Testis (tissue), 3 donors: ENCODE measurements around the gene TNS1. TPM values are rescaled to one million over a fixed set of nuclear protein-coding genes. Genes with fewer than 3 reads are reported as not detected.

Experiments used
- DNase-seq: peaks from one replicate; pipeline ENCODE4 v3.0.0-alpha.2; 2019
- H3K27ac ChIP-seq, 2 donors: fragments of 200-600 bp; sonication (generic); one replicate each; pipeline ENCODE4 v1.5.1; 2019
- H3K27me3 ChIP-seq: fragments of 200-600 bp; sonication (generic); one replicate; pipeline ENCODE4 v1.5.1; 2019
- H3K36me3 ChIP-seq: fragments of 200-600 bp; sonication (generic); one replicate; pipeline ENCODE4 v1.5.1; 2017; ENCODE audit warnings: low read depth; ENCODE audit errors: missing control alignments
- H3K4me1 ChIP-seq: fragments of 200-600 bp; sonication (generic); one replicate; pipeline ENCODE4 v1.5.1; 2019
- H3K4me3 ChIP-seq, 2 donors: fragments of 200-600 bp; sonication (generic); one replicate each; pipeline ENCODE4 v1.5.1; 2017 to 2019
- H3K9me3 ChIP-seq: fragments of 200-600 bp; sonication (generic); one replicate; pipeline ENCODE4 v1.5.1; 2017
- CTCF ChIP-seq, 3 experiments: fragments of 450-650 bp in 2 of 3; fragments of 200-600 bp in 1 of 3; sonication (generic) in 1 of 3; IDR thresholded peaks; one replicate each; pipeline ENCODE4 v1.5.1; 2016 to 2019; ENCODE audit warnings: antibody characterized with exemption in 3 of 3, mild to moderate bottlenecking in 2 of 3, moderate library complexity in 1 of 3
- POLR2A ChIP-seq: fragments of 450-650 bp; IDR thresholded peaks from one replicate; pipeline ENCODE4 v1.6.1; 2017; ENCODE audit warnings: antibody characterized with exemption, mild to moderate bottlenecking, moderate library complexity
- WGBS, 2 donors: methylation state at CpG; one replicate each; pipeline ENCODE4 v1.1.5; 2018; 5-methylcytosine and 5-hydroxymethylcytosine counted together
- intact Hi-C: fragments of 100-400 bp; cut with DNase I; formaldehyde crosslinking; loops from one replicate; pipeline ENCODE4 v1.15.1; 2023; ENCODE audit warnings: low total_unique reads
- polyA plus RNA-seq: library from polyadenylated mRNA; stranded (reverse); fragments of 350-450 nt; fragmentation: Illumina TruSeq; extraction: RNeasy Lipid Tissue Mini Kit (QIAGEN cat#74804); gene quantifications from one replicate; pipeline ENCODE4 v1.2.3, GENCODE V29; 2014; ENCODE audit warnings: low read depth, low replicate concordance; ENCODE audit not compliant: insufficient read depth
- total RNA-seq, 2 donors: library from RNA; depleted of rRNA; stranded (reverse); fragments of >200 nt; gene quantifications; one replicate each; pipeline ENCODE4 v1.2.3, GENCODE V29; 2016

Gene TNS1
- total and polyA plus RNA-seq, 3 donors from 2014 or later: 75.9 to 256 (median 227) TPM

GRCh38 chr2:217875138-217875537 is 127.7 kb downstream of the TNS1 start:
- Histone ChIP-seq H3K4me1 (peaks cover 38% of the 10 kb centered on the region), H3K9me3 (no peaks in the 10 kb centered on the region), H3K36me3 (no peaks in the 10 kb centered on the region), H3K4me3 (no peak overlapping the region), H3K27ac (no peak overlapping the region), H3K27me3 (no peaks in the 10 kb centered on the region)
- intact Hi-C loops: no loop called here
- DNase-seq: no peak
- no peak for TF ChIP-seq POLR2A
- no peak for TF ChIP-seq CTCF (IDR thresholded peaks at IDR 0.05)
- WGBS, 2 donors: 80 to 100% methylated on average over 1 of the region's 1 CpG

GRCh38 chr2:217873371-217873770 is 129.4 kb downstream of the TNS1 start:
- Histone ChIP-seq H3K27ac (no peak overlapping the region), H3K36me3 (no peaks in the 10 kb centered on the region), H3K9me3 (no peaks in the 10 kb centered on the region), H3K27me3 (no peaks in the 10 kb centered on the region), H3K4me3 (no peak overlapping the region), H3K4me1 (peaks cover 24% of the 10 kb centered on the region)
- no peak for DNase-seq
- intact Hi-C loops: no loop called here
- TF ChIP-seq CTCF (IDR thresholded peaks at IDR 0.05) (no peak), POLR2A (no peak)
- 92 to 97% methylated on average over 5 to 8 of the region's 8 CpGs for WGBS, 2 donors

- no peak overlapping the region for H3K4me3 ChIP-seq
- no peaks in the 10 kb centered on the region for H3K9me3 ChIP-seq
- DNase-seq: no peak
- no peaks in the 10 kb centered on the region for H3K27me3 ChIP-seq
- H3K4me1 ChIP-seq: peaks cover 20% of the 10 kb centered on the region
- no peak overlapping the region for H3K27ac ChIP-seq
- TF ChIP-seq CTCF (IDR thresholded peaks at IDR 0.05) (peak in 2 of 3 experiments; percentile 30 to 34), POLR2A (no peak)
- 35 to 61% methylated on average over 2 of the region's 2 CpGs for WGBS, 2 donors
- no peaks in the 10 kb centered on the region for H3K36me3 ChIP-seq
- intact Hi-C loops: no loop called here
Measured at GRCh38 chr2:217872319-217872718, 130.5 kb downstream of the TNS1 start.

- no peaks in the 10 kb centered on the region for H3K36me3 ChIP-seq
- no peaks in the 10 kb centered on the region for H3K27me3 ChIP-seq
- no peak overlapping the region for H3K4me3 ChIP-seq
- TF ChIP-seq POLR2A (no peak), CTCF (IDR thresholded peaks at IDR 0.05) (no peak)
- no peak overlapping the region for H3K27ac ChIP-seq
- peaks cover 13% of the 10 kb centered on the region for H3K4me1 ChIP-seq
- no peak for DNase-seq
- H3K9me3 ChIP-seq: no peaks in the 10 kb centered on the region
- 42 to 51% methylated on average over 10 to 13 of the region's 13 CpGs for WGBS, 2 donors
- intact Hi-C loops: no loop called here
Measured at GRCh38 chr2:217870528-217871011, 132.2 kb downstream of the TNS1 start.

- Histone ChIP-seq H3K9me3 (no peaks in the 10 kb centered on the region), H3K4me1 (peaks cover 5% of the 10 kb centered on the region), H3K4me3 (no peak overlapping the region), H3K36me3 (no peaks in the 10 kb centered on the region), H3K27me3 (no peaks in the 10 kb centered on the region), H3K27ac (no peak overlapping the region)
- WGBS, 2 donors: 26 to 52% methylated on average over 3 of the region's 3 CpGs
- TF ChIP-seq POLR2A: no peak
- no peak for TF ChIP-seq CTCF (IDR thresholded peaks at IDR 0.05)
- intact Hi-C loops: no loop called here
- DNase-seq: no peak
Measured at GRCh38 chr2:217868911-217869334, 133.9 kb downstream of the TNS1 start.
